ENCODE measurements around the gene ZCCHC4.

Gene ZCCHC4

GRCh38 chr4:25378437-25378743 is 65.8 kb downstream of the ZCCHC4 start:
- DNase-seq = no peak

GRCh38 chr4:25379591-25379990 is 67.0 kb downstream of the ZCCHC4 start:
- DNase-seq = no peak

- DNase-seq = no peak
These were observed 71.1 kb downstream of the ZCCHC4 start for GRCh38 chr4:25383647-25384046.

- DNase-seq = no peak
These were observed 74.4 kb downstream of the ZCCHC4 start for GRCh38 chr4:25386926-25387325.

- DNase-seq = no peak
These were observed 84.7 kb downstream of the ZCCHC4 start for GRCh38 chr4:25397305-25397704.

GRCh38 chr4:25399510-25399909 is 86.9 kb downstream of the ZCCHC4 start:
- DNase-seq = no peak

GRCh38 chr4:25401066-25401465 is 88.5 kb downstream of the ZCCHC4 start:
- DNase-seq = no peak

GRCh38 chr4:25402521-25402920 is 89.9 kb downstream of the ZCCHC4 start:
- no peak for DNase-seq

- DNase-seq = no peak
These were observed 91.1 kb downstream of the ZCCHC4 start for GRCh38 chr4:25403699-25404098.

GRCh38 chr4:25405453-25405852 is 92.9 kb downstream of the ZCCHC4 start:
- DNase-seq = no peak

GRCh38 chr4:25406081-25406692 is 93.6 kb downstream of the ZCCHC4 start:
- no peak for DNase-seq

- no peak for DNase-seq
These were observed 98.4 kb downstream of the ZCCHC4 start for GRCh38 chr4:25410820-25411529.

- DNase-seq = no peak
These were observed 100.7 kb downstream of the ZCCHC4 start for GRCh38 chr4:25413261-25413660.

GRCh38 chr4:25417014-25417413 is 104.4 kb downstream of the ZCCHC4 start:
- no peak for DNase-seq

Measured in hematopoietic multipotent progenitor cell treated with erythropoietin and hydrocortisone succinate and interleukin-3 and kit ligand, for 6 days (in vitro differentiated cells).